ENCODE measurements around the gene PDZRN3. TPM values are rescaled to one million over a fixed set of nuclear protein-coding genes. Genes with fewer than 3 reads are reported as not detected.

Gene PDZRN3
- total RNA-seq, 1 donor, result 0.10 TPM

- Histone ChIP-seq H3K9me3 (ENCODE audit: low read depth, low read length) (no peaks in the 10 kb centered on the region), H3K4me3 (ENCODE audit: low read length) (no peak overlapping the region), H3K27me3 (ENCODE audit: insufficient read depth, low read length) (no peaks in the 10 kb centered on the region), H3K4me1 (ENCODE audit: insufficient read depth, low read length) (no peaks in the 10 kb centered on the region)
These were observed 16.1 kb downstream of the PDZRN3 start for GRCh38 chr3:73608456-73609314.

GRCh38 chr3:73605861-73606260 lies 18.9 kb downstream of the PDZRN3 start:
- Histone ChIP-seq H3K4me3 (ENCODE audit: low read length) (no peak overlapping the region), H3K4me1 (ENCODE audit: insufficient read depth, low read length) (no peaks in the 10 kb centered on the region), H3K27me3 (ENCODE audit: insufficient read depth, low read length) (no peaks in the 10 kb centered on the region), H3K9me3 (ENCODE audit: low read depth, low read length) (no peaks in the 10 kb centered on the region)

GRCh38 chr3:73605412-73605811 lies 19.3 kb downstream of the PDZRN3 start:
- no peaks in the 10 kb centered on the region for H3K4me1 ChIP-seq (ENCODE audit: insufficient read depth, low read length)
- H3K9me3 ChIP-seq (ENCODE audit: low read depth, low read length), result no peaks in the 10 kb centered on the region
- no peak overlapping the region for H3K4me3 ChIP-seq (ENCODE audit: low read length)
- H3K27me3 ChIP-seq (ENCODE audit: insufficient read depth, low read length), result no peaks in the 10 kb centered on the region

GRCh38 chr3:73604451-73604850 lies 20.3 kb downstream of the PDZRN3 start:
- H3K9me3 ChIP-seq (ENCODE audit: low read depth, low read length), result no peaks in the 10 kb centered on the region
- no peak overlapping the region for H3K4me3 ChIP-seq (ENCODE audit: low read length)
- no peaks in the 10 kb centered on the region for H3K4me1 ChIP-seq (ENCODE audit: insufficient read depth, low read length)
- H3K27me3 ChIP-seq (ENCODE audit: insufficient read depth, low read length), result no peaks in the 10 kb centered on the region

GRCh38 chr3:73603762-73604171 lies 21.0 kb downstream of the PDZRN3 start:
- H3K9me3 ChIP-seq (ENCODE audit: low read depth, low read length), result no peaks in the 10 kb centered on the region

GRCh38 chr3:73602170-73602569 lies 22.6 kb downstream of the PDZRN3 start:
- H3K4me1 ChIP-seq (ENCODE audit: insufficient read depth, low read length), result no peaks in the 10 kb centered on the region
- H3K27me3 ChIP-seq (ENCODE audit: insufficient read depth, low read length), result no peaks in the 10 kb centered on the region
- H3K4me3 ChIP-seq (ENCODE audit: low read length), result no peak overlapping the region
- H3K9me3 ChIP-seq (ENCODE audit: low read depth, low read length), result no peaks in the 10 kb centered on the region

More at GRCh38 chr3:73603762-73604171, 21.0 kb downstream of the PDZRN3 start:
- Histone ChIP-seq H3K27me3 (ENCODE audit: insufficient read depth, low read length) (no peaks in the 10 kb centered on the region), H3K4me1 (ENCODE audit: insufficient read depth, low read length) (no peaks in the 10 kb centered on the region), H3K4me3 (ENCODE audit: low read length) (no peak overlapping the region)

GRCh38 chr3:73601481-73601880 lies 23.3 kb downstream of the PDZRN3 start:
- Histone ChIP-seq H3K4me1 (ENCODE audit: insufficient read depth, low read length) (no peaks in the 10 kb centered on the region), H3K4me3 (ENCODE audit: low read length) (no peak overlapping the region), H3K9me3 (ENCODE audit: low read depth, low read length) (no peaks in the 10 kb centered on the region), H3K27me3 (ENCODE audit: insufficient read depth, low read length) (no peaks in the 10 kb centered on the region)

GRCh38 chr3:73601011-73601410 lies 23.7 kb downstream of the PDZRN3 start:
- Histone ChIP-seq H3K27me3 (ENCODE audit: insufficient read depth, low read length) (no peaks in the 10 kb centered on the region), H3K4me1 (ENCODE audit: insufficient read depth, low read length) (no peaks in the 10 kb centered on the region), H3K9me3 (ENCODE audit: low read depth, low read length) (no peaks in the 10 kb centered on the region), H3K4me3 (ENCODE audit: low read length) (no peak overlapping the region)

- no peaks in the 10 kb centered on the region for H3K4me1 ChIP-seq (ENCODE audit: insufficient read depth, low read length)
- no peaks in the 10 kb centered on the region for H3K27me3 ChIP-seq (ENCODE audit: insufficient read depth, low read length)
- H3K9me3 ChIP-seq (ENCODE audit: low read depth, low read length), result no peaks in the 10 kb centered on the region
- H3K4me3 ChIP-seq (ENCODE audit: low read length), result no peak overlapping the region
These were observed 24.3 kb downstream of the PDZRN3 start for GRCh38 chr3:73600293-73600938.

GRCh38 chr3:73599605-73600004 lies 25.1 kb downstream of the PDZRN3 start:
- Histone ChIP-seq H3K27me3 (ENCODE audit: insufficient read depth, low read length) (no peaks in the 10 kb centered on the region), H3K4me3 (ENCODE audit: low read length) (no peak overlapping the region), H3K9me3 (ENCODE audit: low read depth, low read length) (no peaks in the 10 kb centered on the region), H3K4me1 (ENCODE audit: insufficient read depth, low read length) (no peaks in the 10 kb centered on the region)

- Histone ChIP-seq H3K4me1 (ENCODE audit: insufficient read depth, low read length) (no peaks in the 10 kb centered on the region), H3K4me3 (ENCODE audit: low read length) (no peak overlapping the region), H3K9me3 (ENCODE audit: low read depth, low read length) (no peaks in the 10 kb centered on the region), H3K27me3 (ENCODE audit: insufficient read depth, low read length) (no peaks in the 10 kb centered on the region)
These were observed 27.3 kb downstream of the PDZRN3 start for GRCh38 chr3:73597476-73597875.

- Histone ChIP-seq H3K9me3 (ENCODE audit: low read depth, low read length) (no peaks in the 10 kb centered on the region), H3K4me1 (ENCODE audit: insufficient read depth, low read length) (no peaks in the 10 kb centered on the region), H3K27me3 (ENCODE audit: insufficient read depth, low read length) (no peaks in the 10 kb centered on the region), H3K4me3 (ENCODE audit: low read length) (no peak overlapping the region)
These were observed 32.3 kb downstream of the PDZRN3 start for GRCh38 chr3:73592154-73593144.

GRCh38 chr3:73591286-73591800 lies 33.4 kb downstream of the PDZRN3 start:
- no peaks in the 10 kb centered on the region for H3K27me3 ChIP-seq (ENCODE audit: insufficient read depth, low read length)
- no peaks in the 10 kb centered on the region for H3K9me3 ChIP-seq (ENCODE audit: low read depth, low read length)
- H3K4me3 ChIP-seq (ENCODE audit: low read length), result no peak overlapping the region
- no peaks in the 10 kb centered on the region for H3K4me1 ChIP-seq (ENCODE audit: insufficient read depth, low read length)

- no peaks in the 10 kb centered on the region for H3K9me3 ChIP-seq (ENCODE audit: low read depth, low read length)
- H3K27me3 ChIP-seq (ENCODE audit: insufficient read depth, low read length), result no peaks in the 10 kb centered on the region
- H3K4me3 ChIP-seq (ENCODE audit: low read length), result no peak overlapping the region
- H3K4me1 ChIP-seq (ENCODE audit: insufficient read depth, low read length), result no peaks in the 10 kb centered on the region
These were observed 38.1 kb downstream of the PDZRN3 start for GRCh38 chr3:73586628-73587027.

Measured in mononuclear cell (primary cell).